ENCODE results near the gene SSBP3.

GRCh38 chr1:54417123-54417522 is 10.9 kb upstream of the SSBP3 start:
- TF ChIP-seq, protein P1, sequence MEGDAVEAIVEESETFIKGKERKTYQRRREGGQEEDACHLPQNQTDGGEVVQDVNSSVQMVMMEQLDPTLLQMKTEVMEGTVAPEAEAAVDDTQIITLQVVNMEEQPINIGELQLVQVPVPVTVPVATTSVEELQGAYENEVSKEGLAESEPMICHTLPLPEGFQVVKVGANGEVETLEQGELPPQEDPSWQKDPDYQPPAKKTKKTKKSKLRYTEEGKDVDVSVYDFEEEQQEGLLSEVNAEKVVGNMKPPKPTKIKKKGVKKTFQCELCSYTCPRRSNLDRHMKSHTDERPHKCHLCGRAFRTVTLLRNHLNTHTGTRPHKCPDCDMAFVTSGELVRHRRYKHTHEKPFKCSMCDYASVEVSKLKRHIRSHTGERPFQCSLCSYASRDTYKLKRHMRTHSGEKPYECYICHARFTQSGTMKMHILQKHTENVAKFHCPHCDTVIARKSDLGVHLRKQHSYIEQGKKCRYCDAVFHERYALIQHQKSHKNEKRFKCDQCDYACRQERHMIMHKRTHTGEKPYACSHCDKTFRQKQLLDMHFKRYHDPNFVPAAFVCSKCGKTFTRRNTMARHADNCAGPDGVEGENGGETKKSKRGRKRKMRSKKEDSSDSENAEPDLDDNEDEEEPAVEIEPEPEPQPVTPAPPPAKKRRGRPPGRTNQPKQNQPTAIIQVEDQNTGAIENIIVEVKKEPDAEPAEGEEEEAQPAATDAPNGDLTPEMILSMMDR (IDR thresholded peaks at IDR 0.05): no peak
- TF ChIP-seq POLR2A (IDR thresholded peaks at IDR 0.05): no peak
